GM18870 (cell line): ENCODE data around the gene PROZ.

Experiments used
- ATAC-seq: cut with Tn5 transposase; IDR thresholded peaks from one replicate; pipeline ENCODE4 v1.9.1; 2021; ENCODE audit warnings: moderate library complexity; ENCODE audit not compliant: unreplicated experiment

PROZ gene

GRCh38 chr13:113203507-113204377, 45.3 kb downstream of the PROZ start:
- ATAC-seq = no peak

- no peak for ATAC-seq
These were observed 45.9 kb downstream of the PROZ start for GRCh38 chr13:113204378-113204734.

- ATAC-seq = no peak
These were observed 47.0 kb downstream of the PROZ start for GRCh38 chr13:113205428-113205931.

- ATAC-seq = no peak
These were observed 49.0 kb downstream of the PROZ start for GRCh38 chr13:113207460-113207859.

- ATAC-seq = peak; percentile 17
These were observed 49.5 kb downstream of the PROZ start for GRCh38 chr13:113207890-113208420.

- peak; percentile 58 for ATAC-seq
These were observed 50.2 kb downstream of the PROZ start, which contains the start of gene PCID2 for GRCh38 chr13:113208421-113209335. PCID2 (minus strand) TSS chr13:113208669; CDS start chr13:113208634, 35 bp downstream.

- peak; percentile 13 for ATAC-seq
These were observed 50.9 kb downstream of the PROZ start, which contains the start of gene CUL4A for GRCh38 chr13:113209336-113209758. CUL4A (plus strand) TSS chr13:113209613; CDS start chr13:113209628, 15 bp downstream.

GRCh38 chr13:113209759-113210421, 51.4 kb downstream of the PROZ start:
- peak; percentile 30 for ATAC-seq

- no peak for ATAC-seq
These were observed 52.4 kb downstream of the PROZ start for GRCh38 chr13:113210833-113211232.

- ATAC-seq = no peak
These were observed 53.3 kb downstream of the PROZ start for GRCh38 chr13:113211774-113212173.

- ATAC-seq = no peak
These were observed 58.0 kb downstream of the PROZ start for GRCh38 chr13:113216254-113217048.

- ATAC-seq = no peak
These were observed 60.1 kb downstream of the PROZ start for GRCh38 chr13:113218586-113218985.

- no peak for ATAC-seq
These were observed 61.0 kb downstream of the PROZ start for GRCh38 chr13:113219256-113219940.

- ATAC-seq = no peak
These were observed 61.7 kb downstream of the PROZ start for GRCh38 chr13:113220141-113220598.

- no peak for ATAC-seq
These were observed 62.4 kb downstream of the PROZ start for GRCh38 chr13:113220877-113221276.
